Measurements from ENCODE around the gene USP6NL.

The USP6NL gene

GRCh38 chr10:11409357-11409756 lies 202.1 kb downstream of the USP6NL start:
- H3K4me3 ChIP-seq (ENCODE audit: low read depth, low read length) = no peak overlapping the region
- DNase-seq (ENCODE audit: low read depth, low spot score) = no peak
- TF ChIP-seq, protein P1, sequence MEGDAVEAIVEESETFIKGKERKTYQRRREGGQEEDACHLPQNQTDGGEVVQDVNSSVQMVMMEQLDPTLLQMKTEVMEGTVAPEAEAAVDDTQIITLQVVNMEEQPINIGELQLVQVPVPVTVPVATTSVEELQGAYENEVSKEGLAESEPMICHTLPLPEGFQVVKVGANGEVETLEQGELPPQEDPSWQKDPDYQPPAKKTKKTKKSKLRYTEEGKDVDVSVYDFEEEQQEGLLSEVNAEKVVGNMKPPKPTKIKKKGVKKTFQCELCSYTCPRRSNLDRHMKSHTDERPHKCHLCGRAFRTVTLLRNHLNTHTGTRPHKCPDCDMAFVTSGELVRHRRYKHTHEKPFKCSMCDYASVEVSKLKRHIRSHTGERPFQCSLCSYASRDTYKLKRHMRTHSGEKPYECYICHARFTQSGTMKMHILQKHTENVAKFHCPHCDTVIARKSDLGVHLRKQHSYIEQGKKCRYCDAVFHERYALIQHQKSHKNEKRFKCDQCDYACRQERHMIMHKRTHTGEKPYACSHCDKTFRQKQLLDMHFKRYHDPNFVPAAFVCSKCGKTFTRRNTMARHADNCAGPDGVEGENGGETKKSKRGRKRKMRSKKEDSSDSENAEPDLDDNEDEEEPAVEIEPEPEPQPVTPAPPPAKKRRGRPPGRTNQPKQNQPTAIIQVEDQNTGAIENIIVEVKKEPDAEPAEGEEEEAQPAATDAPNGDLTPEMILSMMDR (IDR thresholded peaks at IDR 0.05; ENCODE audit: insufficient read depth, low read length, missing control alignments) = no peak
- CTCF ChIA-PET = interaction anchor here (1.7 kb wide), 1 partner anchor 15 kb away, joined by 4 read pairs; no protein-coding TSS in a partner anchor
- POLR2A ChIA-PET = no interaction called here

GRCh38 chr10:11407939-11408338 lies 203.5 kb downstream of the USP6NL start:
- CTCF ChIA-PET = no interaction called here
- TF ChIP-seq, protein P1 (IDR thresholded peaks at IDR 0.05; ENCODE audit: insufficient read depth, low read length, missing control alignments) = no peak
- no peak for DNase-seq (ENCODE audit: low read depth, low spot score)
- POLR2A ChIA-PET = no interaction called here
- H3K4me3 ChIP-seq (ENCODE audit: low read depth, low read length) = no peak overlapping the region

DNA sequence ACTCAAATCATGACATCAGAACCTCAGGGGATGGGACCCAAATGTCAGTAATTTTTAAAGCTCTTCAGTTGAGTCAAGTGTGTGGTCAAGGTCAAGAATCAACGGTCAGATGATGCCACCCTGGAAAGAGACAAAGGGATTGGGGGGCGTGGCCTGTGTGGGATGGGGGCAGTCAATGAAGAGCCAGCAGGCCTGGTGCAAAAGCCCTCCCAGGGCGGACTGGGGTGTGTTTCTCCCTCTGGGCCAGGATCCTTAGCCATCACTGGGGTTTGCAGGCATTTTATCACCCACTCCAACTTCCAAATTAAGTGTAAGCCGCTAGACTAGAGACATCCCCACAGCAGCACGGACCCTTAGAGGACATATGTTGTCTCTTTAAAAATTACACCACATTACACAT lies 204.7 kb downstream of the USP6NL start:
- DNase-seq (ENCODE audit: low read depth, low spot score) = no peak
- ChIA-PET POLR2A (no interaction called here), CTCF (no interaction called here)
- no peak overlapping the region for H3K4me3 ChIP-seq (ENCODE audit: low read depth, low read length)
- TF ChIP-seq, protein P1 (IDR thresholded peaks at IDR 0.05; ENCODE audit: insufficient read depth, low read length, missing control alignments) = no peak

GRCh38 chr10:11404901-11405300 lies 206.5 kb downstream of the USP6NL start:
- no peak overlapping the region for H3K4me3 ChIP-seq (ENCODE audit: low read depth, low read length)
- TF ChIP-seq, protein P1 (IDR thresholded peaks at IDR 0.05; ENCODE audit: insufficient read depth, low read length, missing control alignments) = no peak
- POLR2A ChIA-PET = no interaction called here
- CTCF ChIA-PET = no interaction called here
- no peak for DNase-seq (ENCODE audit: low read depth, low spot score)
